K562 (cell line): Measurements from ENCODE around the gene RHEBL1. TPM values are rescaled to one million over a fixed set of nuclear protein-coding genes. Genes with fewer than 3 reads are reported as not detected.
A peak's percentile ranks its signal among the peaks of the same experiment; 100 is the strongest.

Experiments used
- C11orf30 ChIP-seq: fragments of 450-650 bp; IDR thresholded peaks from 2 replicates; pipeline ENCODE4 v1.6.1; 2016; ENCODE audit warnings: low read depth, mild to moderate bottlenecking
- CCNT2 ChIP-seq: IDR thresholded peaks from 2 replicates; pipeline ENCODE4 v1.6.1; 2011; ENCODE audit warnings: borderline replicate concordance, low read depth, mild to moderate bottlenecking, moderate library complexity, mixed read lengths, low read length; ENCODE audit not compliant: insufficient read length; ENCODE audit errors: extremely low read depth
- FOS ChIP-seq: IDR thresholded peaks from 3 replicates; pipeline ENCODE4 v1.6.1; 2011; ENCODE audit not compliant: insufficient read length; ENCODE audit errors: extremely low read depth
- HES1 ChIP-seq: fragments of 450-650 bp; IDR thresholded peaks from 2 replicates; pipeline ENCODE4 v1.6.1; 2016; ENCODE audit warnings: low read depth, mild to moderate bottlenecking, moderate library complexity
- HLTF ChIP-seq: fragments of 450-650 bp; IDR thresholded peaks from 2 replicates; pipeline ENCODE4 v1.6.1; 2016
- HMG20B ChIP-seq: fragments of 250-450 bp; sonication (Bioruptor Pico); IDR thresholded peaks from 2 replicates; pipeline ENCODE4 v1.5.0; 2021; ENCODE audit warnings: mild to moderate bottlenecking
- HNRNPK ChIP-seq: fragments of 200-400 bp; formaldehyde crosslinking; IDR thresholded peaks from one replicate; pipeline ENCODE4 v1.6.1; 2018; ENCODE audit warnings: mild to moderate bottlenecking, low read depth, low read length; ENCODE audit not compliant: poor library complexity, severe bottlenecking
- MYNN ChIP-seq, 2 experiments: sonication (generic); formaldehyde crosslinking in 1 of 2; IDR thresholded peaks; 2 replicates each; pipeline versions ENCODE4 v1.5.0 to v1.6.1; 2016 to 2020; ENCODE audit warnings: antibody characterized with exemption in 1 of 2, missing genetic modification reagents in 1 of 2
- ZBTB1 ChIP-seq: sonication (generic); formaldehyde crosslinking; IDR thresholded peaks from 2 replicates; pipeline ENCODE4 v1.8.1; 2023; ENCODE audit warnings: missing genetic modification reagents, low read depth, mild to moderate bottlenecking, borderline replicate concordance
- ZBTB34 ChIP-seq: fragments of 250-450 bp; sonication (Bioruptor Pico); IDR thresholded peaks from 2 replicates; pipeline ENCODE4 v1.8.0; 2021; ENCODE audit warnings: mild to moderate bottlenecking, moderate library complexity
- ZBTB5 ChIP-seq: fragments of 450-650 bp; IDR thresholded peaks from 2 replicates; pipeline ENCODE4 v1.6.1; 2017; ENCODE audit warnings: antibody characterized with exemption
- ZFP36 ChIP-seq: fragments of 150-350 bp; IDR thresholded peaks from 2 replicates; pipeline ENCODE4 v1.6.1; 2018; ENCODE audit warnings: low read length, low read depth; ENCODE audit not compliant: partially characterized antibody
- ZNF318 ChIP-seq, 2 experiments: fragments of 450-650 bp; IDR thresholded peaks; 2 replicates each; pipeline ENCODE4 v1.6.1; 2016; ENCODE audit warnings: mild to moderate bottlenecking in 2 of 2, borderline replicate concordance in 1 of 2, low read depth in 1 of 2, moderate library complexity in 1 of 2
- polyA plus RNA-seq, 8 experiments: library from polyadenylated mRNA; depleted of rRNA in 4 of 8; stranded (reverse) in 5 of 8; unstranded in 3 of 8; fragments of >200 nt; fragmentation: Nextera tagmentation in 2 of 8; fragmentation: Illumina TruSeq in 1 of 8; extraction: Ambion mirVana in 2 of 8; extraction: Trizol in 1 of 8; gene quantifications; 2 replicates each; pipeline versions ENCODE4 v1.2.1 to v1.2.3, GENCODE V29; 2011 to 2014; ENCODE audit warnings: inconsistent platforms in 1 of 8, missing spikeins in 1 of 8
- total RNA-seq, 7 experiments: library from RNA; depleted of rRNA in 6 of 7; stranded (reverse); fragments of >200 nt in 6 of 7; fragmentation: Illumina TruSeq in 2 of 7; extraction: Trizol in 2 of 7; gene quantifications; 2 replicates each; pipeline versions ENCODE4 v1.2.1 to v1.2.3, GENCODE V29; 2011 to 2021; ENCODE audit warnings: low replicate concordance in 1 of 7

Gene RHEBL1
- total and polyA plus RNA-seq, 9 of the 15 experiments (the other 6 are each of a cell fraction or from before 2014, with no cell fraction given) = 4.3 to 36.1 (median 8.2) TPM

GRCh38 chr12:49019443-49020324 is 50.1 kb downstream of the RHEBL1 start (continued):
- TF ChIP-seq ZBTB5 = no peak
- 0 out of 4 replicates have a peak, but pooled peaks of 1 of the 2 experiments have one; percentile 32 for TF ChIP-seq ZNF318 (IDR thresholded peaks at IDR 0.05; ENCODE audit: borderline replicate concordance in 1 of 2, low read depth in 1 of 2)
- TF ChIP-seq FOS = no peak
- no peak for TF ChIP-seq HNRNPK
- TF ChIP-seq C11orf30 = no peak
- no peak for TF ChIP-seq CCNT2
- no peak for TF ChIP-seq MYNN (IDR thresholded peaks at IDR 0.05)
- TF ChIP-seq MYNN (CRISPR knock-in tag; IDR thresholded peaks at IDR 0.05) = no peak
- no peak for TF ChIP-seq HMG20B
- TF ChIP-seq HES1 = 0 out of 2 replicates have a peak, but pooled peaks have one; percentile 11
- 0 out of 2 replicates have a peak, but pooled peaks have one; percentile 46 for TF ChIP-seq HLTF
- TF ChIP-seq ZFP36 = no peak
- TF ChIP-seq ZBTB1 (CRISPR knock-in tag) = no peak
- TF ChIP-seq ZBTB34 (CRISPR knock-in tag) = no peak
